IMR-90 (cell line): ENCODE results near the gene RECK. TPM values are rescaled to one million over a fixed set of nuclear protein-coding genes. Genes with fewer than 3 reads are reported as not detected.

ENCODE experiments used
- ATAC-seq: fragments of 200-7000 bp; cut with Tn5 transposase; 2 replicates; pipeline ENCODE4 v1.9.1; 2020; ENCODE audit warnings: low read depth, mild to moderate bottlenecking, moderate library complexity
- BruUV-seq: library from RNA; stranded (reverse); fragments of 400-500 nt; replicated peaks from 2 replicates; lab custom pipeline; 2021; lab: Mats Ljungman, UMichigan
- CTCF ChIA-PET: fragments of 300-600 bp; formaldehyde crosslinking; extraction: SDS; loops from one replicate; lab custom pipeline; 2021; ENCODE audit warnings: antibody characterized with exemption; lab: Yijun Ruan, JAX
- POLR2A ChIA-PET: fragments of 300-600 bp; sonication (Branson Sonifier 250); formaldehyde crosslinking; loops from one replicate; lab custom pipeline; 2022; ENCODE audit warnings: antibody characterized with exemption; ENCODE audit not compliant: unreplicated experiment; lab: Charles Lee
- DNase-seq: peaks from one replicate; pipeline ENCODE4 v3.0.0; 2013
- H2AFZ ChIP-seq: replicated peaks from 2 replicates; pipeline ENCODE3; 2013; ENCODE audit warnings: low read length, mild to moderate bottlenecking; ENCODE audit not compliant: poor library complexity
- H2AK5ac ChIP-seq: 2 replicates; pipeline ENCODE4 v1.6.1; 2013; ENCODE audit warnings: low read depth, low read length, inconsistent platforms
- H2AK9ac ChIP-seq: replicated peaks from 2 replicates; pipeline ENCODE3; 2013; ENCODE audit warnings: mild to moderate bottlenecking, low read depth, low read length, moderate library complexity; ENCODE audit not compliant: poor library complexity
- H2BK120ac ChIP-seq: 2 replicates; pipeline ENCODE4 v1.6.1; 2013; ENCODE audit warnings: low read depth, low read length, inconsistent platforms
- H2BK15ac ChIP-seq: 3 replicates; pipeline ENCODE4 v1.6.1; 2013; ENCODE audit warnings: low read depth, low read length, inconsistent platforms
- H2BK20ac ChIP-seq: 2 replicates; pipeline ENCODE4 v1.6.1; 2013; ENCODE audit warnings: low read depth, mild to moderate bottlenecking, inconsistent platforms, low read length, moderate library complexity
- H2BK5ac ChIP-seq: 2 replicates; pipeline ENCODE4 v1.6.1; 2013; ENCODE audit warnings: mild to moderate bottlenecking, low read depth, low read length, inconsistent platforms; ENCODE audit not compliant: poor library complexity, severe bottlenecking
- H3K14ac ChIP-seq: replicated peaks from 2 replicates; pipeline ENCODE4 v1.6.1; 2013; ENCODE audit warnings: low read depth, low read length, inconsistent platforms
- H3K18ac ChIP-seq: 2 replicates; pipeline ENCODE4 v1.6.1; 2013; ENCODE audit warnings: low read depth, low read length, control low read depth
- H3K23ac ChIP-seq: 2 replicates; pipeline ENCODE4 v1.6.1; 2013; ENCODE audit warnings: low read depth, low read length, inconsistent platforms
- H3K27ac ChIP-seq: 2 replicates; pipeline ENCODE4 v1.5.1; 2013; ENCODE audit warnings: mild to moderate bottlenecking, control low read depth, low read length; ENCODE audit not compliant: insufficient read depth
- H3K27me3 ChIP-seq: 2 replicates; pipeline ENCODE4 v1.6.1; 2013; ENCODE audit warnings: low read length; ENCODE audit not compliant: control insufficient read depth, insufficient read depth
- H3K36me3 ChIP-seq: 2 replicates; pipeline ENCODE4 v1.6.1; 2013; ENCODE audit warnings: low read length, mixed read lengths; ENCODE audit not compliant: control insufficient read depth, insufficient read depth
- H3K4ac ChIP-seq: 2 replicates; pipeline ENCODE4 v1.6.1; 2013; ENCODE audit warnings: low read depth, low read length, inconsistent platforms
- H3K4me1 ChIP-seq: 2 replicates; pipeline ENCODE4 v1.6.1; 2013; ENCODE audit warnings: low read length, mixed read lengths; ENCODE audit not compliant: control insufficient read depth, insufficient read depth
- H3K4me2 ChIP-seq: 2 replicates; pipeline ENCODE4 v1.6.1; 2013; ENCODE audit warnings: low read depth, mild to moderate bottlenecking, control low read depth, low read length, moderate library complexity
- H3K4me3 ChIP-seq: 2 replicates; pipeline ENCODE4 v1.5.1; 2013; ENCODE audit warnings: low read depth, mild to moderate bottlenecking, control low read depth, low read length, moderate library complexity; ENCODE audit not compliant: insufficient read depth
- H3K56ac ChIP-seq: 2 replicates; pipeline ENCODE4 v1.6.1; 2013; ENCODE audit warnings: low read length, inconsistent platforms; ENCODE audit not compliant: insufficient read depth; ENCODE audit errors: extremely low read depth
- H3K79me1 ChIP-seq, 2 experiments: 2 replicates each; pipeline ENCODE4 v1.6.1; 2013; ENCODE audit warnings: low read length in 2 of 2, inconsistent platforms in 1 of 2, low read depth in 1 of 2
- H3K9ac ChIP-seq: 2 replicates; pipeline ENCODE4 v1.6.1; 2013; ENCODE audit warnings: low read depth, low read length, control low read depth
- H3K9me1 ChIP-seq: 2 replicates; pipeline ENCODE4 v1.6.1; 2013; ENCODE audit warnings: low read length, inconsistent platforms; ENCODE audit not compliant: insufficient read depth
- H3K9me3 ChIP-seq: 2 replicates; pipeline ENCODE4 v1.6.1; 2013; ENCODE audit warnings: low read length; ENCODE audit not compliant: control insufficient read depth, insufficient read depth
- H4K20me1 ChIP-seq: 2 replicates; pipeline ENCODE4 v1.6.1; 2013; ENCODE audit warnings: low read length, inconsistent platforms; ENCODE audit not compliant: insufficient read depth
- H4K5ac ChIP-seq: 2 replicates; pipeline ENCODE4 v1.6.1; 2013; ENCODE audit warnings: mild to moderate bottlenecking, low read depth, low read length, control low read depth
- H4K8ac ChIP-seq, 2 experiments: 2 replicates each; pipeline ENCODE4 v1.6.1; 2013; ENCODE audit warnings: low read depth in 2 of 2, low read length in 2 of 2, control low read depth in 1 of 2, inconsistent platforms in 1 of 2
- H4K91ac ChIP-seq: 2 replicates; pipeline ENCODE4 v1.6.1; 2013; ENCODE audit warnings: low read depth, low read length, inconsistent platforms; ENCODE audit not compliant: insufficient read depth
- BHLHE40 ChIP-seq: fragments of 150-350 bp; IDR thresholded peaks from 2 replicates; pipeline ENCODE4 v1.6.1; 2016; ENCODE audit warnings: mild to moderate bottlenecking, low read depth, low read length
- CTCF ChIP-seq: conservative IDR thresholded peaks from 2 replicates; pipeline ENCODE4 v1.5.1; 2012; ENCODE audit warnings: mild to moderate bottlenecking, low read depth, low read length, improper control_type of control experiment
- ELK1 ChIP-seq: fragments of 150-350 bp; IDR thresholded peaks from 2 replicates; pipeline ENCODE4 v1.6.1; 2016; ENCODE audit warnings: low read depth, mild to moderate bottlenecking, low read length, moderate library complexity, borderline replicate concordance
- FOS ChIP-seq: fragments of 150-350 bp; IDR thresholded peaks from 2 replicates; pipeline ENCODE4 v1.6.1; 2016; ENCODE audit warnings: low read depth, low read length
- MAFK ChIP-seq: IDR thresholded peaks from 2 replicates; pipeline ENCODE4 v1.6.1; 2012; ENCODE audit warnings: low read depth, low read length, improper control_type of control experiment
- MAZ ChIP-seq: IDR thresholded peaks from 2 replicates; pipeline ENCODE4 v1.6.1; 2012; ENCODE audit warnings: low read depth, mild to moderate bottlenecking, low read length, improper control_type of control experiment, moderate library complexity, borderline replicate concordance
- MXI1 ChIP-seq: IDR thresholded peaks from 2 replicates; pipeline ENCODE4 v1.6.1; 2012; ENCODE audit warnings: low read depth, mild to moderate bottlenecking, low read length, moderate library complexity, borderline replicate concordance
- RAD21 ChIP-seq: IDR thresholded peaks from 2 replicates; pipeline ENCODE4 v1.6.1; 2012; ENCODE audit warnings: low read length, improper control_type of control experiment
- RCOR1 ChIP-seq: IDR thresholded peaks from 2 replicates; pipeline ENCODE4 v1.6.1; 2012; ENCODE audit warnings: mild to moderate bottlenecking, low read length, improper control_type of control experiment; ENCODE audit not compliant: insufficient replicate concordance
- RFX5 ChIP-seq: IDR thresholded peaks from 2 replicates; pipeline ENCODE4 v1.8.0; 2012; ENCODE audit warnings: low read depth, mild to moderate bottlenecking, low read length, moderate library complexity
- USF2 ChIP-seq: fragments of 150-350 bp; IDR thresholded peaks from 2 replicates; pipeline ENCODE4 v1.6.1; 2017; ENCODE audit warnings: mild to moderate bottlenecking, antibody characterized with exemption, low read length, low read depth
- WGBS, 2 experiments: methylation state at CpG; one replicate each; pipeline versions ENCODE4 v1.1.5 to v1.1.7; 2013; ENCODE audit warnings: missing lambda C conversion rate in 2 of 2; ENCODE audit not compliant: insufficient read length in 1 of 2; ENCODE audit errors: extremely low coverage in 2 of 2; 5-methylcytosine and 5-hydroxymethylcytosine counted together
- dilution Hi-C: fragments of 300-500 bp; cut with HindIII; formaldehyde crosslinking; loops from one replicate; pipeline ENCODE4 v1.14.3; 2018; ENCODE audit warnings: low sequenced_read_pairs; ENCODE audit not compliant: unreplicated experiment
- in situ Hi-C: fragments of 300-500 bp; cut with MboI; formaldehyde crosslinking; loops from 3 replicates; pipeline ENCODE4 v1.14.3; 2019; ENCODE audit warnings: low sequenced_read_pairs, inconsistent platforms, mixed read lengths
- intact Hi-C: fragments of 100-400 bp; cut with micrococcal nuclease; formaldehyde crosslinking; loops from 2 replicates; pipeline ENCODE4 v1.10.0; 2022
- polyA plus RNA-seq, 3 experiments: library from polyadenylated mRNA; depleted of rRNA; stranded (reverse); fragments of >200 nt; gene quantifications; 2 replicates each; pipeline ENCODE4 v1.2.3, GENCODE V29; 2012; ENCODE audit warnings: low replicate concordance in 1 of 3
- total RNA-seq: library from RNA; depleted of rRNA; stranded (reverse); fragments of >200 nt; gene quantifications from 2 replicates; pipeline ENCODE4 v1.2.3, GENCODE V29; 2012

Gene RECK
- total and polyA plus RNA-seq, 2 of the 4 experiments (the other 2 are of a cell fraction), result 23.5 to 44.0 TPM

- no peak for TF ChIP-seq BHLHE40
- no peak for TF ChIP-seq MAFK
These were observed 99.7 kb downstream of the RECK start, which contains the start of gene GLIPR2 (continued) for GRCh38 chr9:36136272-36136893.

GRCh38 chr9:36136894-36137391, 100.2 kb downstream of the RECK start:
- POLR2A ChIA-PET, result no interaction called here
- Histone ChIP-seq H4K8ac (peak overlapping the region; percentile 9 to 32; a peak in 2 of 4 replicates), H3K18ac (peak overlapping the region; percentile 43; the same call in 1 of the 2 replicates), H2BK120ac (peak overlapping the region; percentile 60), H3K27me3 (no peaks in the 10 kb centered on the region), H3K4me3 (peak overlapping the region; percentile 78), H2BK15ac (no peak overlapping the region), H3K79me1 (peaks cover 35 to 50% of the 10 kb centered on the region in 2 experiments), H3K9ac (peak overlapping the region; percentile 80), H4K20me1 (peaks cover 41% of the 10 kb centered on the region), H3K56ac (no peak overlapping the region), H3K23ac (peak overlapping the region; percentile 50), H2AK9ac (peak overlapping the region; percentile 59), H4K91ac (peak overlapping the region; percentile 17), H3K4ac (peak overlapping the region; percentile 47), H2BK20ac (no peak overlapping the region), H3K4me1 (peaks cover 17% of the 10 kb centered on the region), H2BK5ac (peak overlapping the region; percentile 32), H3K27ac (peak overlapping the region; percentile 65), H3K14ac (peak overlapping the region; percentile 54), H3K9me1 (peaks cover 15% of the 10 kb centered on the region), H3K9me3 (no peaks in the 10 kb centered on the region), H2AK5ac (peak overlapping the region; percentile 63; the same call in 1 of the 2 replicates), H3K4me2 (peak overlapping the region; percentile 93), H4K5ac (peak overlapping the region; percentile 23), H3K36me3 (peaks cover 5% of the 10 kb centered on the region; the same call in 1 of the 2 replicates), H2AFZ (peak overlapping the region; percentile 95)
- no peak for DNase-seq
- BruUV-seq, result TSS peak; percentile 43
- peak; percentile 24 for ATAC-seq
- dilution Hi-C loops (no loop called here), intact Hi-C loops (loop anchor here (2.0 kb wide), 2 partner anchors 26 to 54 kb away; partner anchors contain the start of gene CLTA), in situ Hi-C loops (no loop called here)
- WGBS, 2 experiments, result 0% methylated on average over 20 of the region's 40 CpGs; no CpG with 5 or more reads in 1 of the 2 experiments
- CTCF ChIA-PET, result interaction anchor here (0.6 to 1.2 kb wide), 2 partner anchors 35 to 104 kb away, joined by 3 to 4 read pairs; no protein-coding TSS in a partner anchor
- TF ChIP-seq RCOR1 (no peak), FOS (no peak), CTCF (no peak), MAZ (no peak), MXI1 (no peak), USF2 (no peak), ELK1 (no peak), RAD21 (no peak), MAFK (no peak), RFX5 (no peak)
